H1 (cell line): ENCODE measurements around the gene MBP. TPM values are rescaled to one million over a fixed set of nuclear protein-coding genes. Genes with fewer than 3 reads are reported as not detected.
A peak's percentile ranks its signal among the peaks of the same experiment; 100 is the strongest.

Source experiments
- CTCF ChIA-PET: fragments of 300-600 bp; sonication (Branson Sonifier 250); formaldehyde crosslinking; loops from one replicate; lab custom pipeline; 2021; ENCODE audit not compliant: partially characterized antibody; lab: Charles Lee
- POLR2A ChIA-PET: fragments of 300-600 bp; sonication (Branson Sonifier 250); formaldehyde crosslinking; loops from one replicate; lab custom pipeline; 2021; ENCODE audit warnings: inconsistent platforms; ENCODE audit not compliant: partially characterized antibody; lab: Charles Lee
- DNase-seq, 2 experiments: peaks; one replicate each; pipeline versions ENCODE4 v3.0.0 to v3.0.0-alpha.2; 2010 to 2022; ENCODE audit warnings: low spot score in 2 of 2, low read depth in 1 of 2, mixed read lengths in 1 of 2
- FAIRE-seq: peaks from 2 replicates; lab custom pipeline; 2011; peaks lifted over from hg19 to GRCh38; lab: Jason Lieb, UNC
- H2AFZ ChIP-seq: 2 replicates; pipeline ENCODE4 v1.8.1; 2012; ENCODE audit warnings: low read length, inconsistent platforms
- H2AK5ac ChIP-seq: 2 replicates; pipeline ENCODE4 v1.6.1; 2013; ENCODE audit warnings: low read depth, low read length
- H2BK120ac ChIP-seq: replicated peaks from 2 replicates; pipeline ENCODE3; 2013; ENCODE audit warnings: low read depth, low read length, inconsistent platforms
- H2BK12ac ChIP-seq: 2 replicates; pipeline ENCODE4 v1.6.1; 2013; ENCODE audit warnings: low read depth, low read length
- H2BK15ac ChIP-seq: 2 replicates; pipeline ENCODE4 v1.6.1; 2013; ENCODE audit warnings: low read length
- H2BK20ac ChIP-seq: 2 replicates; pipeline ENCODE4 v1.6.1; 2013; ENCODE audit warnings: low read length
- H2BK5ac ChIP-seq: 2 replicates; pipeline ENCODE4 v1.6.1; 2013; ENCODE audit warnings: low read depth, low read length
- H3K14ac ChIP-seq: 2 replicates; pipeline ENCODE4 v1.6.1; 2013; ENCODE audit warnings: inconsistent platforms; ENCODE audit not compliant: insufficient read length
- H3K18ac ChIP-seq: 2 replicates; pipeline ENCODE4 v1.6.1; 2013; ENCODE audit warnings: low read length; ENCODE audit errors: extremely low read depth
- H3K23ac ChIP-seq: 2 replicates; pipeline ENCODE4 v1.6.1; 2013; ENCODE audit warnings: inconsistent platforms; ENCODE audit not compliant: insufficient read length
- H3K23me2 ChIP-seq: 2 replicates; pipeline ENCODE4 v1.6.1; 2013; ENCODE audit warnings: low read depth, low read length
- H3K27ac ChIP-seq: 2 replicates; pipeline ENCODE4 v1.6.1; 2011; ENCODE audit warnings: low read depth, low read length, inconsistent platforms
- H3K27me3 ChIP-seq, 4 experiments: replicated peaks in 1 of 4; 1 replicate in 1 of 4; 2 replicates in 3 of 4; pipeline versions ENCODE4 v1.6.1 to v1.8.1; 2011 to 2013; ENCODE audit warnings: low read length in 3 of 4, mild to moderate bottlenecking in 3 of 4, inconsistent platforms in 2 of 4, mixed read lengths in 2 of 4, moderate library complexity in 1 of 4; ENCODE audit not compliant: control insufficient read depth in 3 of 4, insufficient read depth in 3 of 4; ENCODE audit errors: extremely low read depth in 1 of 4
- H3K36me3 ChIP-seq, 4 experiments: 2 replicates each; pipeline versions ENCODE4 v1.6.1 to v1.8.1; 2011 to 2013; ENCODE audit warnings: mild to moderate bottlenecking in 4 of 4, low read length in 3 of 4, moderate library complexity in 2 of 4, control low read depth in 1 of 4, inconsistent platforms in 1 of 4; ENCODE audit not compliant: insufficient read depth in 4 of 4, control insufficient read depth in 2 of 4
- H3K4ac ChIP-seq: replicated peaks from 2 replicates; pipeline ENCODE3; 2013; ENCODE audit warnings: low read length, low read depth, mixed read lengths, inconsistent platforms; ENCODE audit not compliant: insufficient read length
- H3K4me1 ChIP-seq, 4 experiments: replicated peaks in 1 of 4; 1 replicate in 1 of 4; 2 replicates in 3 of 4; pipeline versions ENCODE4 v1.6.1 to v1.8.1; 2011 to 2013; ENCODE audit warnings: low read length in 3 of 4, inconsistent platforms in 2 of 4, mixed read lengths in 1 of 4; ENCODE audit not compliant: insufficient read depth in 4 of 4, control insufficient read depth in 3 of 4
- H3K4me2 ChIP-seq, 2 experiments: 2 replicates each; pipeline versions ENCODE4 v1.6.1 to v1.8.1; 2011 to 2013; ENCODE audit warnings: low read depth in 2 of 2, low read length in 2 of 2, control low read depth in 1 of 2, inconsistent platforms in 1 of 2, mild to moderate bottlenecking in 1 of 2; ENCODE audit not compliant: insufficient read depth in 1 of 2
- H3K4me3 ChIP-seq, 4 experiments: fragments of 200-600, 300-600 bp in 1 of 4; sonication (generic), shearing (Covaris generic), sonication (Bioruptor Twin) in 1 of 4; 2 replicates each; pipeline versions ENCODE4 v1.5.1 to v1.8.1; 2011 to 2016; ENCODE audit warnings: low read length in 4 of 4, low read depth in 3 of 4, control low read depth in 2 of 4, inconsistent platforms in 2 of 4, mild to moderate bottlenecking in 2 of 4, mixed read lengths in 1 of 4, moderate library complexity in 1 of 4; ENCODE audit not compliant: insufficient read depth in 2 of 4; ENCODE audit errors: extremely low read depth in 1 of 4
- H3K56ac ChIP-seq: replicated peaks from 2 replicates; pipeline ENCODE3; 2013; ENCODE audit warnings: low read depth, mild to moderate bottlenecking, mixed read lengths, low read length, inconsistent platforms; ENCODE audit not compliant: insufficient read length
- H3K79me1 ChIP-seq: 2 replicates; pipeline ENCODE4 v1.6.1; 2013; ENCODE audit warnings: low read depth, low read length, control low read depth
- H3K79me2 ChIP-seq, 2 experiments: 2 replicates each; pipeline versions ENCODE4 v1.6.1 to v1.8.1; 2012 to 2013; ENCODE audit warnings: low read length in 2 of 2, mild to moderate bottlenecking in 2 of 2, inconsistent platforms in 1 of 2; ENCODE audit not compliant: insufficient read depth in 2 of 2, control insufficient read depth in 1 of 2
- H3K9ac ChIP-seq, 4 experiments: replicated peaks in 1 of 4; 1 replicate in 1 of 4; 2 replicates in 3 of 4; pipeline versions ENCODE4 v1.6.1 to v1.8.1; 2011 to 2013; ENCODE audit warnings: low read depth in 3 of 4, low read length in 3 of 4, control low read depth in 2 of 4, mild to moderate bottlenecking in 2 of 4, moderate library complexity in 2 of 4, inconsistent platforms in 1 of 4; ENCODE audit errors: extremely low read depth in 1 of 4
- H3K9me3 ChIP-seq, 2 experiments: 2 replicates each; pipeline versions ENCODE4 v1.6.1 to v1.8.1; 2012 to 2013; ENCODE audit warnings: mild to moderate bottlenecking in 2 of 2, moderate library complexity in 2 of 2, control low read depth in 1 of 2, inconsistent platforms in 1 of 2, low read depth in 1 of 2, low read length in 1 of 2, mixed read lengths in 1 of 2; ENCODE audit not compliant: insufficient read depth in 2 of 2
- H4K20me1 ChIP-seq, 2 experiments: replicated peaks in 1 of 2; 2 replicates each; pipeline versions ENCODE3 to v1.8.1; 2011 to 2013; ENCODE audit warnings: inconsistent platforms in 2 of 2, low read length in 2 of 2, mild to moderate bottlenecking in 1 of 2; ENCODE audit not compliant: insufficient read depth in 2 of 2, control insufficient read depth in 1 of 2
- H4K5ac ChIP-seq: 2 replicates; pipeline ENCODE4 v1.6.1; 2013; ENCODE audit warnings: low read length, low read depth, mixed read lengths, inconsistent platforms; ENCODE audit not compliant: insufficient read length
- H4K8ac ChIP-seq: 2 replicates; pipeline ENCODE4 v1.8.0; 2013; ENCODE audit warnings: mild to moderate bottlenecking, moderate library complexity, low read length, inconsistent platforms; ENCODE audit not compliant: insufficient read depth; ENCODE audit errors: extremely low read depth
- H4K91ac ChIP-seq: replicated peaks from 2 replicates; pipeline ENCODE3; 2013; ENCODE audit warnings: low read length, mixed read lengths, inconsistent platforms; ENCODE audit not compliant: insufficient read length
- ASH2L ChIP-seq: fragments of 200-600, 300-600 bp; sonication (generic); IDR thresholded peaks from one replicate; pipeline ENCODE4 v1.7.1; 2017; ENCODE audit warnings: low read length
- SP1 ChIP-seq: IDR thresholded peaks from 2 replicates; pipeline ENCODE4 v1.6.1; 2011; ENCODE audit warnings: low read depth, low read length
- WGBS, 2 experiments: shearing (Covaris generic) in 1 of 2; methylation state at CpG; one replicate each; pipeline versions ENCODE4 v1.1.6 to v1.1.7; 2013 to 2015; ENCODE audit warnings: low lambda C conversion rate in 2 of 2, mixed read lengths in 2 of 2, inconsistent platforms in 1 of 2, low coverage in 1 of 2, missing lambda C conversion rate in 1 of 2; ENCODE audit not compliant: insufficient replicate concordance in 2 of 2, insufficient coverage in 1 of 2, insufficient read length in 1 of 2; ENCODE audit errors: extremely low coverage in 1 of 2, missing lambda C conversion rate in 1 of 2; 5-methylcytosine and 5-hydroxymethylcytosine counted together
- polyA plus RNA-seq, 7 experiments: library from polyadenylated mRNA; depleted of rRNA in 3 of 7; stranded (reverse) in 5 of 7; unstranded in 2 of 7; fragments of >200 nt in 5 of 7; fragments of 200-250 nt in 2 of 7; gene quantifications; 1 replicate in 5 of 7; 2 replicates in 1 of 7; 4 replicates in 1 of 7; pipeline versions ENCODE4 v1.2.1 to v1.2.3, GENCODE V29; 2011 to 2013; ENCODE audit warnings: missing spikeins in 2 of 7, mixed read lengths in 2 of 7
- total RNA-seq: library from RNA; stranded (reverse); fragmentation: NEBNext Ultra II Directional; extraction: Animal tissue kit (Norgen Biotek cat#: 25700); gene quantifications from 2 replicates; pipeline ENCODE4 v1.2.1, GENCODE V29; 2021

The MBP gene
- total and polyA plus RNA-seq, 2 of the 8 experiments (the other 6 are each of a cell fraction or from before 2014, with no cell fraction given), result 7.7 to 19.2 TPM

GRCh38 chr18:77098538-77099174 lies 33.9 kb downstream of the MBP start:
- no peak overlapping the region for H3K9ac ChIP-seq
- H3K4me3 ChIP-seq, result no peak overlapping the region

More at GRCh38 chr18:77098538-77099174, 33.9 kb downstream of the MBP start:
- Histone ChIP-seq H3K9me3 (no peaks in the 10 kb centered on the region), H4K5ac (no peak overlapping the region), H2BK20ac (0 out of 2 replicates have a peak overlapping the region, but pooled peaks have one; percentile 76), H2AK5ac (0 out of 2 replicates have a peak overlapping the region, but pooled peaks have one; percentile 77), H4K8ac (no peak overlapping the region), H3K4me1 (peaks cover 11 to 39% (median 20%) of the 10 kb centered on the region in 4 experiments), H3K23ac (no peak overlapping the region), H3K79me1 (no peaks in the 10 kb centered on the region), H2BK12ac (peak overlapping the region; percentile 69; the same call in 1 of the 2 replicates), H3K36me3 (no peaks in the 10 kb centered on the region), H3K4me2 (peak overlapping the region; percentile 23 to 44; a peak in 3 of 4 replicates), H3K14ac (no peak overlapping the region), H3K27ac (no peak overlapping the region), H2BK15ac (no peak overlapping the region), H3K79me2 (no peaks in the 10 kb centered on the region), H2BK5ac (peak overlapping the region; percentile 73; the same call in 1 of the 2 replicates), H3K23me2 (no peaks in the 10 kb centered on the region), H4K20me1 (no peaks in the 10 kb centered on the region), H2BK120ac (peak overlapping the region; percentile 1), H2AFZ (no peak overlapping the region), H3K56ac (no peak overlapping the region), H3K18ac (no peak overlapping the region), H4K91ac (no peak overlapping the region), H3K4ac (peak overlapping the region; percentile 24), H3K27me3 (no peaks in the 10 kb centered on the region)
- FAIRE-seq (no peak), DNase-seq (no peak)
- POLR2A ChIA-PET, result interaction anchor here (1.3 kb wide), 1 partner anchor 33 kb away, joined by 6 read pairs; no protein-coding TSS in a partner anchor
- CTCF ChIA-PET, result interaction anchor here (0.8 to 2.4 kb wide), 2 partner anchors 10 to 12 kb away, joined by 3 to 7 read pairs; no protein-coding TSS in a partner anchor
- TF ChIP-seq SP1 (no peak), ASH2L (peak; percentile 16)
- 67 to 86% methylated on average over 1 to 17 of the region's 17 CpGs for WGBS, 2 experiments
